K562 (cell line): ENCODE results near the gene TBL1X. TPM values are rescaled to one million over a fixed set of nuclear protein-coding genes. Genes with fewer than 3 reads are reported as not detected.

Experiments
- ATAC-seq: fragments of 200-7000 bp; cut with Tn5 transposase; 3 replicates; pipeline ENCODE4 v1.9.1; 2020; ENCODE audit warnings: moderate library complexity
- BruUV-seq: library from RNA; stranded (reverse); fragments of 400-500 nt; replicated peaks from 2 replicates; lab custom pipeline; 2021; lab: Mats Ljungman, UMichigan
- CTCF ChIA-PET: fragments of 300-600 bp; formaldehyde crosslinking; extraction: SDS; loops from one replicate; lab custom pipeline; 2021; ENCODE audit warnings: low intra/inter-chr PET ratio; lab: Yijun Ruan, JAX
- POLR2A ChIA-PET: fragments of 300-600, 350-650 bp; sonication (Branson Sonifier 250); formaldehyde crosslinking; extraction: SDS; loops from one replicate; lab custom pipeline; 2021; ENCODE audit warnings: antibody characterized with exemption, inconsistent platforms; lab: Yijun Ruan, JAX
- DNase-seq, 4 experiments: peaks; one replicate each; pipeline versions ENCODE4 v3.0.0 to v3.0.0-alpha.2; 2011 to 2018; ENCODE audit warnings: low spot score in 3 of 4, mixed read lengths in 3 of 4; ENCODE audit errors: extremely low read depth in 1 of 4
- FAIRE-seq: peaks from 2 replicates; lab custom pipeline; 2011; peaks lifted over from hg19 to GRCh38; lab: Jason Lieb, UNC
- H2AFZ ChIP-seq: 2 replicates; pipeline ENCODE4 v1.6.0; 2011; ENCODE audit warnings: low read depth, low read length, control low read depth, inconsistent platforms
- H3K27ac ChIP-seq: fragments of 200-600 bp; 3 replicates; pipeline ENCODE4 v1.8.0; 2011; ENCODE audit warnings: low read depth, mild to moderate bottlenecking, control low read depth, inconsistent platforms, low read length, moderate library complexity, mixed read lengths; ENCODE audit errors: extremely low read depth
- H3K27me3 ChIP-seq, 2 experiments: fragments of 300-600 bp in 1 of 2; 2 replicates in 1 of 2; 3 replicates in 1 of 2; pipeline versions ENCODE4 v1.6.0 to v1.8.0; 2011; ENCODE audit warnings: inconsistent platforms in 2 of 2, low read length in 2 of 2, mild to moderate bottlenecking in 1 of 2, mixed read lengths in 1 of 2, moderate library complexity in 1 of 2; ENCODE audit not compliant: control insufficient read depth in 2 of 2, insufficient read depth in 2 of 2
- H3K36me3 ChIP-seq: fragments of 300-600 bp; 3 replicates; pipeline ENCODE4 v1.8.0; 2011; ENCODE audit warnings: mild to moderate bottlenecking, low read length, inconsistent platforms; ENCODE audit not compliant: control insufficient read depth, insufficient read depth
- H3K4me1 ChIP-seq, 2 experiments: fragments of 200-600 bp in 1 of 2; replicated peaks in 1 of 2; 2 replicates in 1 of 2; 3 replicates in 1 of 2; pipeline versions ENCODE4 v1.5.1 to v1.8.0; 2011; ENCODE audit warnings: inconsistent platforms in 2 of 2, low read length in 2 of 2, mild to moderate bottlenecking in 1 of 2, mixed read lengths in 1 of 2, moderate library complexity in 1 of 2; ENCODE audit not compliant: control insufficient read depth in 2 of 2, insufficient read depth in 2 of 2
- H3K4me2 ChIP-seq: 2 replicates; pipeline ENCODE4 v1.6.1; 2011; ENCODE audit warnings: low read length, control low read depth, inconsistent platforms, mixed read lengths; ENCODE audit not compliant: insufficient read depth
- H3K4me3 ChIP-seq: fragments of 200-600 bp; sonication (generic), shearing (Covaris generic); 2 replicates; pipeline ENCODE4 v1.5.1; 2016; ENCODE audit warnings: control low read depth, inconsistent platforms
- H3K79me2 ChIP-seq: fragments of 200-600 bp; 3 replicates; pipeline ENCODE4 v1.8.0; 2011; ENCODE audit warnings: low read length, inconsistent platforms; ENCODE audit not compliant: control insufficient read depth, insufficient read depth
- H3K9ac ChIP-seq, 2 experiments: 2 replicates each; pipeline versions ENCODE4 v1.6.0 to v1.6.1; 2011; ENCODE audit warnings: low read depth in 2 of 2, low read length in 2 of 2, control low read depth in 1 of 2, inconsistent platforms in 1 of 2, mild to moderate bottlenecking in 1 of 2, mixed read lengths in 1 of 2; ENCODE audit not compliant: insufficient read depth in 1 of 2
- H3K9me1 ChIP-seq: one replicate; pipeline ENCODE4 v1.6.0; 2011; ENCODE audit warnings: inconsistent platforms, mild to moderate bottlenecking, low read length, moderate library complexity; ENCODE audit not compliant: control insufficient read depth, insufficient read depth
- H3K9me3 ChIP-seq: replicated peaks from 2 replicates; pipeline ENCODE4 v1.5.1; 2011; ENCODE audit warnings: low read depth, low read length, inconsistent platforms; ENCODE audit not compliant: control insufficient read depth, insufficient read depth
- H4K20me1 ChIP-seq: replicated peaks from 2 replicates; pipeline ENCODE4 v1.6.1; 2011; ENCODE audit warnings: low read length, inconsistent platforms, mixed read lengths; ENCODE audit not compliant: control insufficient read depth, insufficient read depth
- MAZ ChIP-seq, 2 experiments: fragments of 450-650 bp in 1 of 2; sonication (generic) in 1 of 2; formaldehyde crosslinking; IDR thresholded peaks in 1 of 2; conservative IDR thresholded peaks in 1 of 2; 2 replicates each; pipeline versions ENCODE4 v1.4.0 to v1.5.0; 2020; ENCODE audit warnings: mild to moderate bottlenecking in 1 of 2, missing genetic modification reagents in 1 of 2
- NR3C1 ChIP-seq: sonication (generic); formaldehyde crosslinking; IDR thresholded peaks from 2 replicates; pipeline ENCODE4 v1.8.1; 2022; ENCODE audit warnings: missing genetic modification reagents
- RCOR1 ChIP-seq, 2 experiments: IDR thresholded peaks; 2 replicates each; pipeline ENCODE4 v1.6.1; 2012; ENCODE audit warnings: low read depth in 2 of 2, low read length in 2 of 2, borderline replicate concordance in 1 of 2, improper control_type of control experiment in 1 of 2
- ZNF124 ChIP-seq: sonication (generic); formaldehyde crosslinking; IDR thresholded peaks from 2 replicates; pipeline ENCODE4 v1.8.1; 2022; ENCODE audit warnings: missing genetic modification reagents
- ZNF444 ChIP-seq: fragments of 250-450 bp; sonication (Bioruptor Pico); IDR thresholded peaks from 2 replicates; pipeline ENCODE4 v1.4.0; 2020; ENCODE audit warnings: mild to moderate bottlenecking, moderate library complexity
- WGBS: fragments of 100-300 bp; shearing (Covaris generic); methylation state at CpG from one replicate; pipeline ENCODE4 v1.1.6; 2016; ENCODE audit warnings: low coverage, mixed read lengths; ENCODE audit not compliant: insufficient coverage; ENCODE audit errors: missing lambda C conversion rate; 5-methylcytosine and 5-hydroxymethylcytosine counted together
- in situ Hi-C: fragments of 300-500 bp; cut with MboI; formaldehyde crosslinking; loops from 4 replicates; pipeline ENCODE4 v1.15.0; 2018; ENCODE audit warnings: inconsistent platforms, mixed read lengths
- intact Hi-C: fragments of 100-400 bp; cut with micrococcal nuclease; formaldehyde crosslinking; loops from 2 replicates; pipeline ENCODE4 v1.14.2; 2022
- polyA plus RNA-seq, 8 experiments: library from polyadenylated mRNA; depleted of rRNA in 4 of 8; stranded (reverse) in 5 of 8; unstranded in 3 of 8; fragments of >200 nt; fragmentation: Nextera tagmentation in 2 of 8; fragmentation: Illumina TruSeq in 1 of 8; extraction: Ambion mirVana in 2 of 8; extraction: Trizol in 1 of 8; gene quantifications; 2 replicates each; pipeline versions ENCODE4 v1.2.1 to v1.2.3, GENCODE V29; 2011 to 2014; ENCODE audit warnings: inconsistent platforms in 1 of 8, missing spikeins in 1 of 8
- total RNA-seq, 7 experiments: library from RNA; depleted of rRNA in 6 of 7; stranded (reverse); fragments of >200 nt in 6 of 7; fragmentation: Illumina TruSeq in 2 of 7; extraction: Trizol in 2 of 7; gene quantifications; 2 replicates each; pipeline versions ENCODE4 v1.2.1 to v1.2.3, GENCODE V29; 2011 to 2021; ENCODE audit warnings: low replicate concordance in 1 of 7
- TF ChIP-seq, protein P1 (sequence below), 2 experiments: fragments of 200-800 bp in 1 of 2; sonication (Bioruptor generic) in 1 of 2; sonication (generic) in 1 of 2; formaldehyde crosslinking in 1 of 2; IDR thresholded peaks in 1 of 2; conservative IDR thresholded peaks in 1 of 2; 2 replicates each; pipeline versions ENCODE4 v1.5.0 to v1.6.1; 2016 to 2020; ENCODE audit warnings: missing compliant biosample characterization in 1 of 2, missing genetic modification characterization in 1 of 2, missing genetic modification reagents in 1 of 2
- TF ChIP-seq, protein P2 (sequence below): IDR thresholded peaks from 3 replicates; pipeline ENCODE4 v1.6.1; 2011; ENCODE audit warnings: borderline replicate concordance, mild to moderate bottlenecking, moderate library complexity; ENCODE audit not compliant: insufficient read length; ENCODE audit errors: extremely low read depth

TBL1X gene
- total and polyA plus RNA-seq, 9 of the 15 experiments (the other 6 are each of a cell fraction or from before 2014, with no cell fraction given) = 6.0 to 49.6 (median 19.7) TPM

- TF ChIP-seq, protein P1, sequence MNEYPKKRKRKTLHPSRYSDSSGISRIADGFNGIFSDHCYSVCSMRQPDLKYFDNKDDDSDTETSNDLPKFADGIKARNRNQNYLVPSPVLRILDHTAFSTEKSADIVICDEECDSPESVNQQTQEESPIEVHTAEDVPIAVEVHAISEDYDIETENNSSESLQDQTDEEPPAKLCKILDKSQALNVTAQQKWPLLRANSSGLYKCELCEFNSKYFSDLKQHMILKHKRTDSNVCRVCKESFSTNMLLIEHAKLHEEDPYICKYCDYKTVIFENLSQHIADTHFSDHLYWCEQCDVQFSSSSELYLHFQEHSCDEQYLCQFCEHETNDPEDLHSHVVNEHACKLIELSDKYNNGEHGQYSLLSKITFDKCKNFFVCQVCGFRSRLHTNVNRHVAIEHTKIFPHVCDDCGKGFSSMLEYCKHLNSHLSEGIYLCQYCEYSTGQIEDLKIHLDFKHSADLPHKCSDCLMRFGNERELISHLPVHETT (CRISPR knock-in tag; conservative IDR thresholded peaks at IDR 0.05 in 1 of 2, IDR thresholded peaks at IDR 0.05 in 1 of 2) = no peak
- TF ChIP-seq NR3C1 (no peak), MAZ (CRISPR knock-in tag; conservative IDR thresholded peaks at IDR 0.05 in 1 of 2, IDR thresholded peaks at IDR 0.05 in 1 of 2) (no peak), RCOR1 (IDR thresholded peaks at IDR 0.05; ENCODE audit: borderline replicate concordance in 1 of 2, low read depth in 2 of 2, low read length in 2 of 2) (no peak), ZNF444 (CRISPR knock-in tag) (no peak)
These were observed 122.8 kb downstream of the TBL1X start (continued) for GRCh38 chrX:9587642-9588041.

DNA sequence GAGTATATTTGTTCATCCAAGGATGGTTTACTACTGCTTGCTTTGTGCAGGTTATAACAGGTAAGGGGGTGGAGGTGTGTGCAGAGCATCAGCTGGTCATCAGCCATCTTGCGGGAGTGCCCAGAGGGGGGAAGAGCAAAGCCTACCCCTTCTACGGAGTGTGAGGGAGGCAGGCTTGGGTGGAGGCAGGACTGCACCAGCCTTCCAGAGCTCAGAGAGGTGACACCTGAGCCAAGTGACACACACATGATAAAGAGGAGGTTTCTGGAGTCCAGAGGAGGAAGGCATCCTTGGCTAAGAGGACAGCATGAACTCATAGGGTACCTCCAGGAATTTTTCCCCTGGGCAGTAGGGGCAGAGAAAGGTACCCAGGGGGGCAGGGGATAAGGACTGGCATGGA lies 126.6 kb downstream of the TBL1X start:
- H2AFZ ChIP-seq = no peak overlapping the region
- peaks cover 0 to 5% of the 10 kb centered on the region in 2 experiments; a peak in 2 of 5 replicates for H3K4me1 ChIP-seq
- H3K9me3 ChIP-seq = no peaks in the 10 kb centered on the region
- no peak overlapping the region for H3K9ac ChIP-seq
- H3K27me3 ChIP-seq = no peaks in the 10 kb centered on the region
- no peak overlapping the region for H3K27ac ChIP-seq
- H4K20me1 ChIP-seq = peaks cover 1% of the 10 kb centered on the region; the same call in 1 of the 2 replicates
- no peak overlapping the region for H3K4me2 ChIP-seq
- WGBS = 71% methylated on average over 2 of the region's 2 CpGs
- no TSS peak for BruUV-seq
- no peak for ATAC-seq
- FAIRE-seq = no peak
- H3K9me1 ChIP-seq = no peaks in the 10 kb centered on the region
- POLR2A ChIA-PET = interaction anchor here (0.6 kb wide), 1 partner anchor 22 kb away, joined by 3 read pairs; no protein-coding TSS in a partner anchor
- CTCF ChIA-PET = no interaction called here
- H3K36me3 ChIP-seq = no peaks in the 10 kb centered on the region
- H3K79me2 ChIP-seq = peaks cover 3% of the 10 kb centered on the region; the same call in 1 of the 3 replicates
- intact Hi-C loops = no loop called here
- DNase-seq = no peak
- in situ Hi-C loops = no loop called here
- H3K4me3 ChIP-seq = no peak overlapping the region
- TF ChIP-seq ZNF124 (CRISPR knock-in tag) = no peak
- TF ChIP-seq, protein P2, sequence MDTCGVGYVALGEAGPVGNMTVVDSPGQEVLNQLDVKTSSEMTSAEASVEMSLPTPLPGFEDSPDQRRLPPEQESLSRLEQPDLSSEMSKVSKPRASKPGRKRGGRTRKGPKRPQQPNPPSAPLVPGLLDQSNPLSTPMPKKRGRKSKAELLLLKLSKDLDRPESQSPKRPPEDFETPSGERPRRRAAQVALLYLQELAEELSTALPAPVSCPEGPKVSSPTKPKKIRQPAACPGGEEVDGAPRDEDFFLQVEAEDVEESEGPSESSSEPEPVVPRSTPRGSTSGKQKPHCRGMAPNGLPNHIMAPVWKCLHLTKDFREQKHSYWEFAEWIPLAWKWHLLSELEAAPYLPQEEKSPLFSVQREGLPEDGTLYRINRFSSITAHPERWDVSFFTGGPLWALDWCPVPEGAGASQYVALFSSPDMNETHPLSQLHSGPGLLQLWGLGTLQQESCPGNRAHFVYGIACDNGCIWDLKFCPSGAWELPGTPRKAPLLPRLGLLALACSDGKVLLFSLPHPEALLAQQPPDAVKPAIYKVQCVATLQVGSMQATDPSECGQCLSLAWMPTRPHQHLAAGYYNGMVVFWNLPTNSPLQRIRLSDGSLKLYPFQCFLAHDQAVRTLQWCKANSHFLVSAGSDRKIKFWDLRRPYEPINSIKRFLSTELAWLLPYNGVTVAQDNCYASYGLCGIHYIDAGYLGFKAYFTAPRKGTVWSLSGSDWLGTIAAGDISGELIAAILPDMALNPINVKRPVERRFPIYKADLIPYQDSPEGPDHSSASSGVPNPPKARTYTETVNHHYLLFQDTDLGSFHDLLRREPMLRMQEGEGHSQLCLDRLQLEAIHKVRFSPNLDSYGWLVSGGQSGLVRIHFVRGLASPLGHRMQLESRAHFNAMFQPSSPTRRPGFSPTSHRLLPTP = no peak
